Measurements from ENCODE around the gene CRYBG1. TPM values are rescaled to one million over a fixed set of nuclear protein-coding genes. Genes with fewer than 3 reads are reported as not detected.

Gene CRYBG1
- total RNA-seq, 1 experiment from 2014 or later = 10.7 TPM

DNA sequence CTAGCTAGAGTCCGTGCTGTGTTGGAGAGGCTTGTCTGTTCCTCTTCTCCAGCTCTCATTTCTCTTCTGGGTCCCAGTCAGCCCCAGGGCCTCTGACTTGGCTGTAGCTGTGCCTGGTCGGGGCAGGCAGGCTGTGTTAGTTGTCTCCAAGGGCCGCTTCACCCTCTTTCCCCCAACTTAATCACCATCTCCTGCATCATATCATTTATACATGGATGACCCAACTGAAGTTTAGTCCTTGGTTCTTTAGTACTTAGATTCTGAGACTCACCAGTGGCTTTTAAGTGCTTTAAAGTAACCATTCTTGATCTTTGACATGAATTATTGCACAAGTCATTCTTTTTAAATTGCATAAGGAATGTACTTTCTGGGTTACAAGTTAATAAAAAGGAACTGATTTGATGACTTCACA is 141.4 kb downstream of the CRYBG1 start:
- POLR2A ChIA-PET = no interaction called here
- H4K20me1 ChIP-seq (ENCODE audit: insufficient read depth) = no peaks in the 10 kb centered on the region
- H3K36me3 ChIP-seq (ENCODE audit: control insufficient read depth in 1 of 2, insufficient read depth in 2 of 2, low read length in 2 of 2) = no peaks in the 10 kb centered on the region
- intact Hi-C loops (cut with micrococcal nuclease) = no loop called here
- CTCF ChIA-PET = no interaction called here
- H3K27ac ChIP-seq (ENCODE audit: low read depth, low read length) = no peak overlapping the region
- no peak for ATAC-seq
- H3K4me1 ChIP-seq (ENCODE audit: control insufficient read depth in 1 of 2, insufficient read depth in 2 of 2, low read length in 2 of 2) = peaks cover 0 to 7% of the 10 kb centered on the region in 2 experiments; a peak in 1 of 4 replicates
- TF ChIP-seq FOSL1 (IDR thresholded peaks at IDR 0.05; ENCODE audit: low read depth) (no peak), REST (IDR thresholded peaks at IDR 0.05; ENCODE audit: low read depth) (no peak), ZFX (IDR thresholded peaks at IDR 0.05) (no peak), CBX3 (IDR thresholded peaks at IDR 0.05; ENCODE audit: low read depth) (no peak), POLR2AphosphoS5 (IDR thresholded peaks at IDR 0.05; ENCODE audit: low read depth, low read length) (no peak), ZNF274 (IDR thresholded peaks at IDR 0.05; ENCODE audit: low read depth, low read length) (no peak), CEBPB (IDR thresholded peaks at IDR 0.05; ENCODE audit: low read depth) (no peak), ELF1 (IDR thresholded peaks at IDR 0.05; ENCODE audit: borderline replicate concordance, low read depth) (no peak), YY1 (IDR thresholded peaks at IDR 0.05; ENCODE audit: extremely low read depth, insufficient replicate concordance, low read depth, low read length) (no peak), POLR2A (IDR thresholded peaks at IDR 0.05; ENCODE audit: borderline replicate concordance, extremely low read depth, insufficient read depth, insufficient read length) (no peak), ATF3 (IDR thresholded peaks at IDR 0.05) (no peak), EZH2phosphoT487 (IDR thresholded peaks at IDR 0.05; ENCODE audit: borderline replicate concordance) (no peak), EZH2 (IDR thresholded peaks at IDR 0.05) (no peak), SIN3A (IDR thresholded peaks at IDR 0.05; ENCODE audit: low read depth) (no peak), RAD21 (IDR thresholded peaks at IDR 0.05; ENCODE audit: low read depth) (no peak), JUND (IDR thresholded peaks at IDR 0.05) (no peak), MAX (IDR thresholded peaks at IDR 0.05) (no peak), SP1 (IDR thresholded peaks at IDR 0.05; ENCODE audit: low read depth) (no peak)
- TF ChIP-seq, protein P1, sequence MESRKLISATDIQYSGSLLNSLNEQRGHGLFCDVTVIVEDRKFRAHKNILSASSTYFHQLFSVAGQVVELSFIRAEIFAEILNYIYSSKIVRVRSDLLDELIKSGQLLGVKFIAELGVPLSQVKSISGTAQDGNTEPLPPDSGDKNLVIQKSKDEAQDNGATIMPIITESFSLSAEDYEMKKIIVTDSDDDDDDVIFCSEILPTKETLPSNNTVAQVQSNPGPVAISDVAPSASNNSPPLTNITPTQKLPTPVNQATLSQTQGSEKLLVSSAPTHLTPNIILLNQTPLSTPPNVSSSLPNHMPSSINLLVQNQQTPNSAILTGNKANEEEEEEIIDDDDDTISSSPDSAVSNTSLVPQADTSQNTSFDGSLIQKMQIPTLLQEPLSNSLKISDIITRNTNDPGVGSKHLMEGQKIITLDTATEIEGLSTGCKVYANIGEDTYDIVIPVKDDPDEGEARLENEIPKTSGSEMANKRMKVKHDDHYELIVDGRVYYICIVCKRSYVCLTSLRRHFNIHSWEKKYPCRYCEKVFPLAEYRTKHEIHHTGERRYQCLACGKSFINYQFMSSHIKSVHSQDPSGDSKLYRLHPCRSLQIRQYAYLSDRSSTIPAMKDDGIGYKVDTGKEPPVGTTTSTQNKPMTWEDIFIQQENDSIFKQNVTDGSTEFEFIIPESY (IDR thresholded peaks at IDR 0.05; ENCODE audit: extremely low read depth, insufficient replicate concordance, low read length) = no peak
- no peaks in the 10 kb centered on the region for H3K9me3 ChIP-seq (ENCODE audit: control insufficient read depth in 1 of 2, insufficient read depth in 1 of 2, low read depth in 1 of 2, low read length in 2 of 2)
- no peak for DNase-seq (ENCODE audit: low read depth, low spot score)
- H3K9me2 ChIP-seq (ENCODE audit: insufficient read depth) = no peaks in the 10 kb centered on the region
- no peaks in the 10 kb centered on the region for H3K79me2 ChIP-seq (ENCODE audit: insufficient read depth, low read length)
- no peak overlapping the region for H3K4me3 ChIP-seq (replicated peaks in 1 of 2; ENCODE audit: low read depth in 1 of 2, low read length in 2 of 2)
- H3K27me3 ChIP-seq (ENCODE audit: insufficient read depth, low read length) = no peaks in the 10 kb centered on the region
- RAD21 ChIA-PET (ENCODE audit: low non-redundant PET in 1 of 2, low total read pairs in 2 of 2, uncharacterized antibody in 2 of 2, unreplicated experiment in 2 of 2) = no interaction called here
- no peak overlapping the region for H2AFZ ChIP-seq (ENCODE audit: low read depth, low read length, poor library complexity, severe bottlenecking)
- no peak overlapping the region for H3K9ac ChIP-seq (ENCODE audit: low read length)
- H3K4me2 ChIP-seq (ENCODE audit: low read length) = no peak overlapping the region
- no TSS peak for BruUV-seq (replicated peaks)

All from HCT116 (cell line).